ENCODE measurements around the gene GLT1D1. TPM values are rescaled to one million over a fixed set of nuclear protein-coding genes. Genes with fewer than 3 reads are reported as not detected.

The GLT1D1 gene
- total RNA-seq, 4 donors from 2014 or later = 0.60 TPM; not detected in 3

- no peak for TF ChIP-seq POLR2A (IDR thresholded peaks at IDR 0.05)
- no peak for TF ChIP-seq EP300 (IDR thresholded peaks at IDR 0.05)
- H3K9me3 ChIP-seq = peaks cover 0 to 7% (median 0%) of the 10 kb centered on the region in 4 donors
- DNase-seq (ENCODE audit: low spot score in 2 of 2) = no peak
Observed at GRCh38 chr12:129001826-129002225, 148.5 kb downstream of the GLT1D1 start.

GRCh38 chr12:129002427-129002826 is 149.1 kb downstream of the GLT1D1 start:
- Histone ChIP-seq H3K27me3 (no peaks in the 10 kb centered on the region), H3K4me3 (no peak overlapping the region), H3K36me3 (no peaks in the 10 kb centered on the region), H3K27ac (no peak overlapping the region), H3K9me3 (peaks cover 0 to 10% (median 0%) of the 10 kb centered on the region in 4 donors), H3K4me1 (no peaks in the 10 kb centered on the region)
- TF ChIP-seq EP300 (IDR thresholded peaks at IDR 0.05) (no peak), CTCF (IDR thresholded peaks at IDR 0.05) (no peak), POLR2A (IDR thresholded peaks at IDR 0.05) (no peak)
- no peak for DNase-seq (ENCODE audit: low spot score in 2 of 2)
- 69% methylated on average over 8 of the region's 8 CpGs for WGBS, 2 donors

More at GRCh38 chr12:129001826-129002225, 148.5 kb downstream of the GLT1D1 start:
- no peak overlapping the region for H3K4me3 ChIP-seq
- WGBS, 2 donors = 88 to 90% methylated on average over 6 of the region's 6 CpGs
- no peaks in the 10 kb centered on the region for H3K4me1 ChIP-seq
- no peak overlapping the region for H3K27ac ChIP-seq
- no peaks in the 10 kb centered on the region for H3K36me3 ChIP-seq
- H3K27me3 ChIP-seq = no peaks in the 10 kb centered on the region

- H3K36me3 ChIP-seq = no peaks in the 10 kb centered on the region
- no peaks in the 10 kb centered on the region for H3K27me3 ChIP-seq
- H3K4me1 ChIP-seq = no peaks in the 10 kb centered on the region
- no peak overlapping the region for H3K27ac ChIP-seq
- WGBS, 2 donors = 86 to 88% methylated on average over 8 of the region's 8 CpGs
- DNase-seq (ENCODE audit: low spot score in 2 of 2) = no peak
- peaks cover 0 to 13% (median 0%) of the 10 kb centered on the region in 4 donors for H3K9me3 ChIP-seq
- H3K4me3 ChIP-seq = no peak overlapping the region
- no peak for TF ChIP-seq CTCF (IDR thresholded peaks at IDR 0.05)
- no peak for TF ChIP-seq POLR2A (IDR thresholded peaks at IDR 0.05)
- no peak for TF ChIP-seq EP300 (IDR thresholded peaks at IDR 0.05)
Observed at GRCh38 chr12:129005416-129005815, 152.1 kb downstream of the GLT1D1 start.

- 83% methylated on average over 6 of the region's 6 CpGs for WGBS, 2 donors
- Histone ChIP-seq H3K27me3 (no peaks in the 10 kb centered on the region), H3K4me1 (no peaks in the 10 kb centered on the region), H3K36me3 (no peaks in the 10 kb centered on the region), H3K9me3 (peaks cover 0 to 13% (median 0%) of the 10 kb centered on the region in 4 donors), H3K27ac (no peak overlapping the region), H3K4me3 (no peak overlapping the region)
- TF ChIP-seq EP300 (IDR thresholded peaks at IDR 0.05) (no peak), CTCF (IDR thresholded peaks at IDR 0.05) (no peak), POLR2A (IDR thresholded peaks at IDR 0.05) (no peak)
- no peak for DNase-seq (ENCODE audit: low spot score in 2 of 2)
Observed at GRCh38 chr12:129005829-129006228, 152.6 kb downstream of the GLT1D1 start.

GRCh38 chr12:129009833-129010622 is 156.8 kb downstream of the GLT1D1 start:
- 59% methylated on average over 5 of the region's 5 CpGs for WGBS, 2 donors
- Histone ChIP-seq H3K4me3 (no peak overlapping the region), H3K36me3 (no peaks in the 10 kb centered on the region), H3K27ac (no peak overlapping the region), H3K4me1 (no peaks in the 10 kb centered on the region), H3K9me3 (peaks cover 0 to 13% (median 0%) of the 10 kb centered on the region in 4 donors), H3K27me3 (no peaks in the 10 kb centered on the region)
- no peak for DNase-seq (ENCODE audit: low spot score in 2 of 2)
- no peak for TF ChIP-seq EP300 (IDR thresholded peaks at IDR 0.05)
- TF ChIP-seq CTCF (IDR thresholded peaks at IDR 0.05) = no peak
- no peak for TF ChIP-seq POLR2A (IDR thresholded peaks at IDR 0.05)
